Heart right ventricle (tissue), 16 donors: ENCODE results near the gene NRXN3. TPM values are rescaled to one million over a fixed set of nuclear protein-coding genes. Genes with fewer than 3 reads are reported as not detected.

Source experiments
- ATAC-seq, 8 donors: fragments of 200-7000 bp; cut with Tn5 transposase; one replicate each; pipeline ENCODE4 v1.9.1; 2020; ENCODE audit warnings: mild to moderate bottlenecking in 8 of 8, moderate library complexity in 8 of 8, moderate number of reproducible peaks in 1 of 8
- DNase-seq, 2 donors: peaks; one replicate each; pipeline ENCODE4 v3.0.0-alpha.2; 2020
- H3K27ac ChIP-seq, 10 donors: fragments of 200-600 bp; sonication (generic) in 2 of 10; one replicate each; pipeline versions ENCODE4 v1.5.0 to v1.8.0; 2020 to 2022; ENCODE audit warnings: mild to moderate bottlenecking in 3 of 10
- H3K27me3 ChIP-seq, 7 donors: fragments of 200-600 bp; one replicate each; pipeline ENCODE4 v1.8.0; 2021 to 2022; ENCODE audit warnings: mild to moderate bottlenecking in 2 of 7
- H3K36me3 ChIP-seq, 9 donors: fragments of 200-600 bp; sonication (generic) in 1 of 9; one replicate each; pipeline versions ENCODE4 v1.5.0 to v1.8.0; 2020 to 2022; ENCODE audit warnings: mild to moderate bottlenecking in 2 of 9
- H3K4me1 ChIP-seq, 9 donors: fragments of 200-600 bp; sonication (generic) in 1 of 9; one replicate each; pipeline versions ENCODE4 v1.5.0 to v1.8.0; 2020 to 2022; ENCODE audit warnings: mild to moderate bottlenecking in 4 of 9
- H3K4me3 ChIP-seq, 10 donors: fragments of 200-600 bp; sonication (generic) in 2 of 10; one replicate each; pipeline versions ENCODE4 v1.5.0 to v1.8.0; 2020 to 2022; ENCODE audit warnings: mild to moderate bottlenecking in 7 of 10, moderate library complexity in 2 of 10
- H3K9me3 ChIP-seq, 11 donors: fragments of 200-600 bp in 10 of 11; sonication (generic) in 2 of 11; one replicate each; pipeline versions ENCODE4 v1.5.0 to v1.8.0; 2013 to 2022; ENCODE audit warnings: mild to moderate bottlenecking in 2 of 11, control low read depth in 1 of 11, moderate library complexity in 1 of 11
- WGBS, 2 donors: extraction: QIAGEN DNeasy Blood & Tissue Kit; methylation state at CpG; one replicate each; pipeline ENCODE4 v1.1.7; 2013; ENCODE audit warnings: inconsistent platforms in 1 of 2; 5-methylcytosine and 5-hydroxymethylcytosine counted together
- intact Hi-C, 10 donors: fragments of 100-400 bp; cut with DNase I; formaldehyde crosslinking; loops; one replicate each; pipeline versions ENCODE4 v1.11.1 to v1.14.2; 2022
- polyA plus RNA-seq, 2 donors: library from polyadenylated mRNA; stranded (reverse); fragments of 200-250 nt; gene quantifications; one replicate each; pipeline ENCODE4 v1.2.3, GENCODE V29; 2013
- total RNA-seq, 10 donors: library from RNA; stranded (reverse); fragmentation: NEBNext Ultra II Directional in 3 of 10; extraction: Animal tissue kit (Norgen Biotek cat#: 25700) in 3 of 10; gene quantifications; one replicate each; pipeline versions ENCODE4 v1.2.1 to v1.2.4, GENCODE V29; 2021 to 2023
- TF ChIP-seq, protein P1 (sequence below), 9 donors: fragments of 200-600 bp; sonication (generic) in 2 of 9; IDR thresholded peaks; one replicate each; pipeline versions ENCODE4 v1.5.0 to v1.8.0; 2021 to 2022; ENCODE audit warnings: antibody characterized with exemption in 9 of 9, mild to moderate bottlenecking in 5 of 9, moderate library complexity in 1 of 9
- donor health status: Arrhythmogenic right ventricular cardiomyopathy.
- donor health status: ischemic (EF 13 %, LVEDD 7.1; RV severe dilation, severe dysfunction).
- donor health status: healthy with polysubstance abuse.
- donor health status: DM: no; HTN: yes; CAD: no.
- donor health status: DM: no; HTN: no; CAD: no.
- donor health status: ischemic (EF 25% LVEDD 6.9; RV normal size, moderate dysfunction).
- donor health status: ischemic (EF 25% LVEDD 5.7; RV mildly dilated, moderate dysfunction).
- donor health status: healthy.
- donor health status: DM: yes; HTN: yes; CAD: no.
- donor health status: Ischemic cardiomyopathy.
- donor health status: ischemic (EF 35%, LVEDD 5.7; RV mildly dilated, moderate dysfunction).
- donor health status: nonischemic (EF 11% LVEDD 7.7; RV severe dilation, severe dysfunction).
- donor health status: DM: yes; HTN: yes; CAD: no.
- donor health status: PGD.
- donor health status: ischemic (EF 29% LVEDD 5.4; RV normal size, mild dysfunction).
- donor health status: nonischemic (EF 23%, LVEDD 6.1; RV moderate dilation, normal function).

Gene NRXN3
- total and polyA plus RNA-seq, 12 donors: 0.23 to 1.8 (median 0.87) TPM

DNA sequence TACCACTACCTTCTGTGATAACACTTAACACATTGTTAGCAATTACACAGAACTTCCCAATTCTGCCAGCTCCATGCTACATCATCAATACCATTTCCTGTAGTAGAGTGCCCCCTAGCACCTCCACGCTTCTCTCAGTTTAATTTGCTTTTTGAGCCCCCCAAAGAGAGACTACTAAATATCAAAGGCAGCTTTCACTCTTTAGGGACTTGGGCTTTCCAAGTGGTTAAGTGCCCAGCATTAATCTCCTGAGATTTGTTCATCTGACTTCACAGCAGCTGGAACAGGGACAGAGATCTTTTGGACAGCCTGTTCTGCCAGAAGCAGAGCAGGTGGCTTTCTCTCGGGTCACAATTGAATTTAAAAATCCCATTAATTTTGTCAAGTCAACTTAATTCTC lies 1086.2 kb downstream of the NRXN3 start:
- H3K27ac ChIP-seq: no peak overlapping the region
- no peaks in the 10 kb centered on the region for H3K9me3 ChIP-seq
- intact Hi-C loops: no loop called here
- WGBS, 2 donors: 58 to 74% methylated on average over 2 of the region's 2 CpGs
- H3K36me3 ChIP-seq: no peaks in the 10 kb centered on the region
- H3K4me3 ChIP-seq: no peak overlapping the region
- peaks cover 0 to 9% (median 0%) of the 10 kb centered on the region in 7 donors for H3K27me3 ChIP-seq
- no peak for DNase-seq
- no peak for ATAC-seq
- TF ChIP-seq, protein P1, sequence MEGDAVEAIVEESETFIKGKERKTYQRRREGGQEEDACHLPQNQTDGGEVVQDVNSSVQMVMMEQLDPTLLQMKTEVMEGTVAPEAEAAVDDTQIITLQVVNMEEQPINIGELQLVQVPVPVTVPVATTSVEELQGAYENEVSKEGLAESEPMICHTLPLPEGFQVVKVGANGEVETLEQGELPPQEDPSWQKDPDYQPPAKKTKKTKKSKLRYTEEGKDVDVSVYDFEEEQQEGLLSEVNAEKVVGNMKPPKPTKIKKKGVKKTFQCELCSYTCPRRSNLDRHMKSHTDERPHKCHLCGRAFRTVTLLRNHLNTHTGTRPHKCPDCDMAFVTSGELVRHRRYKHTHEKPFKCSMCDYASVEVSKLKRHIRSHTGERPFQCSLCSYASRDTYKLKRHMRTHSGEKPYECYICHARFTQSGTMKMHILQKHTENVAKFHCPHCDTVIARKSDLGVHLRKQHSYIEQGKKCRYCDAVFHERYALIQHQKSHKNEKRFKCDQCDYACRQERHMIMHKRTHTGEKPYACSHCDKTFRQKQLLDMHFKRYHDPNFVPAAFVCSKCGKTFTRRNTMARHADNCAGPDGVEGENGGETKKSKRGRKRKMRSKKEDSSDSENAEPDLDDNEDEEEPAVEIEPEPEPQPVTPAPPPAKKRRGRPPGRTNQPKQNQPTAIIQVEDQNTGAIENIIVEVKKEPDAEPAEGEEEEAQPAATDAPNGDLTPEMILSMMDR (IDR thresholded peaks at IDR 0.05): no peak
- no peaks in the 10 kb centered on the region for H3K4me1 ChIP-seq

DNA sequence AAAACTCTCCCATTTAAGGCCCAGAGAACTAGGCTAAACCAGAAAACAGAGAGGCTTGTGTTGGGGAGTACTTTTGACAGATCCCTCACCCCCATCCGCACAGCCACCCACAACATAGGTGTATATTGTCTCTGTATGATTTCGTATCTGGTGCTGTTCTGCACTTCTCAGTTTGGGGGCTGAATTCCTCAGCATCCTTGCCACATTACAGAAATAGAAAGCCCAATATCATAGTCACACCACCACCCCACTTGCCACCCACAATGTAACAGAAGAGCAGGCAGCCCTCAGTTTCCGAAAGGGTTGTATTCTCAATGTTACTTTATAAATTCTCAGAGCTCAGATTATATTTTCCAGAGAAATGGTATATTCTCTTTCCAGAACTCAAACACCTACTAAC lies 1090.2 kb downstream of the NRXN3 start:
- WGBS, 2 donors: 86 to 92% methylated on average over 3 of the region's 3 CpGs
- TF ChIP-seq, protein P1 (IDR thresholded peaks at IDR 0.05): no peak
- no peaks in the 10 kb centered on the region for H3K36me3 ChIP-seq
- no peaks in the 10 kb centered on the region for H3K4me1 ChIP-seq
- no peak overlapping the region for H3K27ac ChIP-seq
- H3K4me3 ChIP-seq: no peak overlapping the region
- ATAC-seq: no peak
- DNase-seq: no peak
- intact Hi-C loops: no loop called here
- H3K27me3 ChIP-seq: peaks cover 0 to 3% (median 0%) of the 10 kb centered on the region in 7 donors
- no peaks in the 10 kb centered on the region for H3K9me3 ChIP-seq

DNA sequence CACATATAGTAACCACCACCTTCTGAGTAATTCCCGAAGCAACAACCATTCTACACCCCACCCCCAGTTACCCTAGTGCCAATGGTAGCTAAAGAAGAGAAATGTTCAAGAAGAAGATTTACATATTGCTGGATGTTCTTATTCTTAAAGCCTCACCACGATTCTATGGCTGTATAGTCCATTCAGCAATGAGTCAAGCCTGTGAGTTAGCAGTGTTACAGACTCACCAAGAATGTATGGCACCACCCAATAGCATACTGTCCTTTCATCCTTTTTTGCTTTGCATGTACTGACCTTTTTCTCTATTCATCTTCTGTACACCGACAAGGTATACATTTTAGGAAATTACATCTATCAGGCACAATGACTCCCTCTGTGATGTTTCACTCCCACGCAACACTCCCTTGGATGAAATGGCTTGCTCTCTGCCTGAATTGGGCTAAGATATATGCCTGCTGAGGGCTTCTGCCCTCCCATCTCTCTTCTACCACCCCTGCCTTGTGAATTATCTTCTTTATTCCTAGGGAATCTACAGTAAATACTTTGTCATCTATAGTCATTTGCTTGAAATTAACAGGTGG lies 1095.3 kb downstream of the NRXN3 start:
- no peak for DNase-seq
- H3K4me1 ChIP-seq: no peaks in the 10 kb centered on the region
- H3K9me3 ChIP-seq: no peaks in the 10 kb centered on the region
- TF ChIP-seq, protein P1 (IDR thresholded peaks at IDR 0.05): no peak
- no peak overlapping the region for H3K4me3 ChIP-seq
- ATAC-seq: no peak
- no peak overlapping the region for H3K27ac ChIP-seq
- H3K27me3 ChIP-seq: peaks cover 0 to 3% (median 0%) of the 10 kb centered on the region in 7 donors
- H3K36me3 ChIP-seq: no peaks in the 10 kb centered on the region
- intact Hi-C loops: no loop called here
- WGBS, 2 donors: 66 to 74% methylated on average over 4 of the region's 4 CpGs

DNA sequence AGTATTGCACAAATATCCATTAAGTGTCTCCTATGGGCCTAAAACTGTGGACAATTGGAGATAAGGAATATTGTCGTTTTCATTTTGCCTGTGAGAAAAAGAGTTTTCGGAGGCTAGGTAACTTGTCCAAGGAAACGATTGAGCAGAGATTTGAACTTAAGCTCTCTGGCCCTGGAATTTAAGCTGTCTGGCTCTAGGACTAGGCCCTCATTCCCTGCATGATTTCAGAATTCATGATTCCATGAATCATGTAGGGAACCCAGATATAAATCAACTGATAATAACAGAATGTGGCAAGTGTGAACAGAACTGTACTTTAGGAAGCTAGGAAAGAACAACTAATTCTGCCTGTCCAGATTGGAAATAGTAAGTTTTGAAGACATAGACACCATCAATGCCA lies 1100.2 kb downstream of the NRXN3 start:
- intact Hi-C loops: no loop called here
- no peak overlapping the region for H3K4me3 ChIP-seq
- H3K4me1 ChIP-seq: no peaks in the 10 kb centered on the region
- no peaks in the 10 kb centered on the region for H3K9me3 ChIP-seq
- H3K27me3 ChIP-seq: peaks cover 0 to 30% (median 4%) of the 10 kb centered on the region in 7 donors
- no peak for DNase-seq
- ATAC-seq: no peak
- no peaks in the 10 kb centered on the region for H3K36me3 ChIP-seq
- TF ChIP-seq, protein P1 (IDR thresholded peaks at IDR 0.05): no peak
- no peak overlapping the region for H3K27ac ChIP-seq
- 85 to 89% methylated on average over 3 of the region's 3 CpGs for WGBS, 2 donors
